ENCODE data around the gene ABHD10. TPM values are rescaled to one million over a fixed set of nuclear protein-coding genes. Genes with fewer than 3 reads are reported as not detected.

ABHD10 gene
- total RNA-seq, 1 experiment from 2014 or later: 21.8 TPM

DNA sequence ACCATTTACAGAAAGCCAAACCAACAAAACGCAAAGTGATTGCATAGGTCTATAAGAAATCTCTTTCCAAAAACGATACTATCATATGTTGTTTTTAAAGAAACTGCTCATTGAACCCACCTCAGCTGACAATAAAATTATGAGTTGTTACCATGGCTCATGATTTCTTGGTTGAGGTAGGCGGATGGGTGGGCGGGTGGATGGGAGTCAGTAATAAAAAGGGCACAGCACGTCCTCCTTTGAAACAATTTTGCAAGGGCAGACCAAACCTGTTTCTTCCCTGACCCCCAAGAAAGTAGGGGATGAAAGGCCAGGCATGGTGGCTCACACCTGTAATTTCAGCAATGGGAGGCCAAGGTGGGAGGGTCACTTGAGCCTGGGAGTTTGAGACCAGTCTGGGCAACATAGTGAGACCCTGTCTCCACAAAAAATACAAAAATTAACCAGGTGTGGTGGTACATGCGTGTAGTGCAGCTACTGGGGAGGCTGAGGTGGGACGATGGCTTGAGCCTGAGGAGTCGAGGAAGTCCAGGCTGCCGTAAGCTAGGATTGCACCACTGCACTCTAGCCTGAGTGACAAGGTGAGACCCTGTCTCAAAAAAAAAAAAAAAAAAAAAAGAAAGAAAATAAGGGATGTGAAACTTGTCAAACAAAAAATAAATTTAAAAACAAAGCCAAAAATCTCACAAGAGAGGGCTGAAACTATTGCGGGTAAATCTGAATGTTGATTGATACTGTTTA is 2.1 kb downstream of the ABHD10 start:
- peaks cover 0 to 8% (median 6%) of the 10 kb centered on the region in 3 experiments; a peak in 5 of 7 replicates for H3K36me3 Mint-ChIP-seq (ENCODE audit: insufficient read depth in 1 of 3, low read depth in 3 of 3)
- Histone ChIP-seq H3K9ac (ENCODE audit: extremely low read depth, insufficient read length, low read length) (no peak overlapping the region), H2AK5ac (ENCODE audit: insufficient read length, low read length) (no peak overlapping the region), H3K56ac (ENCODE audit: insufficient read length, low read depth, low read length) (no peak overlapping the region), H3K79me1 (ENCODE audit: insufficient read depth, low read depth, low read length, poor library complexity, severe bottlenecking) (no peaks in the 10 kb centered on the region), H3K27ac (ENCODE audit: insufficient read length, low read depth, low read length) (no peak overlapping the region), H4K91ac (ENCODE audit: insufficient read length, low read depth, low read length) (no peak overlapping the region), H4K20me1 (ENCODE audit: control insufficient read depth, insufficient read depth, insufficient read length) (no peaks in the 10 kb centered on the region), H3K27me3 (ENCODE audit: insufficient read depth, low read length) (no peaks in the 10 kb centered on the region), H3K23me2 (ENCODE audit: insufficient read length, low read depth, low read length, poor library complexity, severe bottlenecking) (peaks cover 3% of the 10 kb centered on the region), H2BK120ac (ENCODE audit: low read depth, low read length, poor library complexity, severe bottlenecking) (no peak overlapping the region), H3K79me2 (ENCODE audit: insufficient read depth, low read length) (no peaks in the 10 kb centered on the region), H2BK20ac (ENCODE audit: low read depth, low read length, poor library complexity, severe bottlenecking) (no peak overlapping the region), H3K18ac (ENCODE audit: insufficient read length, low read depth, low read length) (no peak overlapping the region), H3K4ac (ENCODE audit: low read depth, low read length) (no peak overlapping the region), H2BK12ac (ENCODE audit: insufficient read length, low read depth, low read length) (no peak overlapping the region), H2BK5ac (ENCODE audit: insufficient read length, low read length) (no peak overlapping the region), H4K8ac (replicated peaks; ENCODE audit: insufficient read length, low read depth, low read length) (no peak overlapping the region), H3K4me1 (ENCODE audit: insufficient read depth, low read length) (no peaks in the 10 kb centered on the region), H2AFZ (ENCODE audit: low read length) (no peak overlapping the region), H3K14ac (ENCODE audit: insufficient read depth, low read length) (no peak overlapping the region), H3K4me2 (ENCODE audit: insufficient read depth, insufficient read length, low read length) (no peak overlapping the region), H3K9me3 (ENCODE audit: control insufficient read depth, low read depth, low read length) (no peaks in the 10 kb centered on the region), H2BK15ac (ENCODE audit: low read depth, low read length) (no peak overlapping the region), H3T11ph (ENCODE audit: low read length) (no peak overlapping the region), H4K5ac (ENCODE audit: insufficient read length, low read depth, low read length) (no peak overlapping the region), H3K23ac (ENCODE audit: insufficient read length, low read depth, low read length) (no peak overlapping the region)
- H3K27me3 Mint-ChIP-seq (ENCODE audit: low read depth): no peaks in the 10 kb centered on the region
- TF ChIP-seq, protein P1, sequence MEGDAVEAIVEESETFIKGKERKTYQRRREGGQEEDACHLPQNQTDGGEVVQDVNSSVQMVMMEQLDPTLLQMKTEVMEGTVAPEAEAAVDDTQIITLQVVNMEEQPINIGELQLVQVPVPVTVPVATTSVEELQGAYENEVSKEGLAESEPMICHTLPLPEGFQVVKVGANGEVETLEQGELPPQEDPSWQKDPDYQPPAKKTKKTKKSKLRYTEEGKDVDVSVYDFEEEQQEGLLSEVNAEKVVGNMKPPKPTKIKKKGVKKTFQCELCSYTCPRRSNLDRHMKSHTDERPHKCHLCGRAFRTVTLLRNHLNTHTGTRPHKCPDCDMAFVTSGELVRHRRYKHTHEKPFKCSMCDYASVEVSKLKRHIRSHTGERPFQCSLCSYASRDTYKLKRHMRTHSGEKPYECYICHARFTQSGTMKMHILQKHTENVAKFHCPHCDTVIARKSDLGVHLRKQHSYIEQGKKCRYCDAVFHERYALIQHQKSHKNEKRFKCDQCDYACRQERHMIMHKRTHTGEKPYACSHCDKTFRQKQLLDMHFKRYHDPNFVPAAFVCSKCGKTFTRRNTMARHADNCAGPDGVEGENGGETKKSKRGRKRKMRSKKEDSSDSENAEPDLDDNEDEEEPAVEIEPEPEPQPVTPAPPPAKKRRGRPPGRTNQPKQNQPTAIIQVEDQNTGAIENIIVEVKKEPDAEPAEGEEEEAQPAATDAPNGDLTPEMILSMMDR (conservative IDR thresholded peaks at IDR 0.05): no peak
- no peaks in the 10 kb centered on the region for H3K9me3 Mint-ChIP-seq
- H3K27ac Mint-ChIP-seq: no peak overlapping the region
- H3K4me3 Mint-ChIP-seq: peak overlapping the region in 1 of 2 experiments; percentile 27; a peak in 1 of 5 replicates
- H3K4me1 Mint-ChIP-seq: peaks cover 7 to 12% of the 10 kb centered on the region in 2 experiments
- DNase-seq: no peak
- no CpG with 5 or more reads among the region's 10 CpGs for WGBS (ENCODE audit: extremely low coverage, insufficient read length, low lambda C conversion rate)
